ENCODE measurements around the gene C12orf56.

The C12orf56 gene, protein sequence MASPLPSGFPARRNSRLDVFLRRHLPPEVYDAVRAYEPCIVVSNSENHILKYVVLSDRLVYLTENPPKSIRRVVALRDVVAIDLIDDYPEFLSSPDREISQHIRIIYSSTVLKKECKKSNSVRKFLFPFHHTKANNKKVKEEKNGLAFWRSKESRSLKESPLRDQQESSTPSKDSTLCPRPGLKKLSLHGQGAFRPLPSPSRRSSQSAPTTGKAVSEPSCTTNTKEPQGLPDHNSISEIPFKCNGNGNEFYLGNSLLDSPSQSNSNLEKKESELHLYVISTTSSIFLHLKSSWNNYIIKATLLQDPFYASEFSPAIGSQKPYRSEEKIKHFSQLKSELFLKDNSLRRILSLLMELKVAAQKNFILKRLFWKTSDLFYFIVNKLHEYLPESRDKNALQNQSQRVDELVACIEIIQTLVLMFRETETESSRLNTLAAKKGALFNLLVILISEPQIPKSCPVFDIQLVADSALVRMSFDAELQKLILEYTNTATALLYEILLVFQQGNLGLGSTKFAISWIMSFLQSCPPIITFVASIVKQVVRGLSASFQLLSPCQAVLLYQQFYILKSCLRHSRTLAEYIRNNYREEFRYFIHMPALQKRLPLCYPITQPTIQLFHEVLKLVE

GRCh38 chr12:64390275-64390851 lies at the start of gene C12orf56:
C12orf56 (minus strand) TSS chr12:64390758; CDS start chr12:64390565, 193 bp downstream.
- peak; percentile 46 for DNase-seq (ENCODE audit: low read depth, low spot score)

GRCh38 chr12:64440100-64440499 lies 49.5 kb upstream of the C12orf56 start:
- no peak for DNase-seq (ENCODE audit: low read depth, low spot score)

DNA sequence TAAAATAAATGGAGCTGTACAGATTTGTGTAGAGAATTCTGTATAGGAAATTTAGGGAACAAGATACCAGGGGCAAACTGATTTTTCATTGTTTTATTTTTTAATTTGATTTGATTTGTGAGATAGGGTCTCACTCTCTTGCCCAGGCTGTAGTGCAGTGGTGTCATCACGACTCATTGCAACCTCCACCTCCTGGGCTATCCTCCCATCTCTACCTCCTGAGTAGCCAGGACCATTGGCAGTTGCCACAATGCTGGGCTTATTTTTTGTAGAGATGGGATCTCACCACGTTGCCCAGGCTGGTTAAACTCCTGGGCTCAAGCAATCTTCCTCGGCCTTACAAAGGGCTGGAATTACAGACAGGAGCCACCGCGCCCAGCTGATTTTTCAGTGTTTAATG lies 43.4 kb upstream of the C12orf56 start:
- no peak for DNase-seq (ENCODE audit: low read depth, low spot score)

DNA sequence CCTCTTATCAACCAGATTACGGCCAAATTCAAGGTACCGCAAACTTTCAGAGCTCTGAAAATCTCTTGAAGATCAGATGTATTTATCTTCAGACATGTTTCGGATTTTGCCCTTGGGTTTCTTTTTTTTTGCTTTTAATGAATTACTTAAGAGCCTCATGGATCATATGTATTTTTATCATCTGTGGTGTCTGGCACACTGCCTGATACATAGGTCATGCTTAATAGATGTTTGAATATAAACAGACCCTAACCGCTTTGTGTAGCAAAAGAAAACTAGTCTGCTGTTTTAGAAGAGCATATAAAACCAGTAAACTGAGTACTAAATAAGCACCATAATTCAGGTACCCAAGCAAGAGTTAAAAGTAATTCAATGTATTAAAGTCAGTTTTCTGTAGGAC lies 41.2 kb upstream of the C12orf56 start:
- DNase-seq (ENCODE audit: low read depth, low spot score): no peak

- no peak for DNase-seq (ENCODE audit: low read depth, low spot score)
These were observed 40.3 kb upstream of the C12orf56 start for GRCh38 chr12:64430886-64431285.

DNA sequence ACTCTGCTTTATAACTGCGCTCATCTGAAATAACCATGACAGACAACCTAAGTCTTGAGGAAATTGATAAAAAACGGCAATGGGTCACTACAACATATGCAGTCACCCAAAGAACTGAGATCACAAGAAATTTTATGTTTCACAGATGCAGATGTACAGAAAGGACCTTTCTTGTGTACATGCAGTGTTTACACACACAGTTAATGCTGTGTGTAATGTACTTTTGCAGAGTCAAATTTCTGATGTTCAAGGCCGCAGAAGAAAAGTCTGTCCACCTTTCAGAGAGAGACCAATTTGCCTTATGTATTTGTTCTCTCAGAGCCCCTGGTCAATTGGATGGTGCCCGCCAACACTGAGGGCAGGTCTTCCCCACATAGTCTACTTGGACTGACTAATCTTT lies 38.4 kb upstream of the C12orf56 start:
- no peak for DNase-seq (ENCODE audit: low read depth, low spot score)

DNA sequence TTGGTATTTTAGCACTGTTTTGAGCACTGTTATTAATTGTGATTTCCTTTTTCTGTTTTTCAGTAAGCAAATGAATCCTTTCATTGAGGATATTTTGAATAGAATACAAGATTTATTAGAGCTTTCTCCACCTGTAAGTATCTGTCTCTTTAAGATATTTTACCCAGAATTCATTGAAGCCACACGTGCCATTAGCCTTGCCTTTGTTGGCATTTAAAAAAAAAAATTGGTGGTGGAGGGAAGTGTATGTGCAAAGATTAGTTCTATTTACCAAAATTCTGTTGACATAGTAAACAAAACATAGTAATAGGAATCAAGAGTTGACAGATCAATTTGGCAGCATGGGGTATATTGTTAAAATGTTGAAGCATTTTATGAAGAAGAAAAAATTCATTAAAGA lies 37.4 kb upstream of the C12orf56 start:
- no peak for DNase-seq (ENCODE audit: low read depth, low spot score)

- DNase-seq (ENCODE audit: low read depth, low spot score): no peak
These were observed 29.1 kb upstream of the C12orf56 start for GRCh38 chr12:64419696-64420095.

GRCh38 chr12:64418209-64418608 lies 27.7 kb upstream of the C12orf56 start:
- no peak for DNase-seq (ENCODE audit: low read depth, low spot score)

DNA sequence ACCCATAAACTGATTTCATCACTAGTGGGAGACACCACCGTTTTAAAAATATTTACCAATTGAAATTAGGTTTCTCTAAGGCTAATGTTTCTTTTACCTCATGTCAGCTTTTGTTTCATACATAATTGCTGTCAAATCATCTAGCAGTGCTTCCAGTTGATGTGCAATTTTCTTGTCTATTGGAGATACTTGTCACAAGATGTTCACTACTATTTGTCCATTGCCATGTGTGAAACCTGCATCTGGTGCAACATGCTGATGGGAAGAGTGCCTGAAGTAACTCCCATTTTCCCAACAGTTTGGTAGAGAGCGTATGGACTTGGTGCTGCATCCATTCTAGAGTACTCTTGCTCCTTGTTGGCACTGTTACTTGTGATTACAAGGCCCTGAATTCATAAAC lies 23.3 kb upstream of the C12orf56 start:
- DNase-seq (ENCODE audit: low read depth, low spot score): no peak

GRCh38 chr12:64412459-64412858 lies 21.9 kb upstream of the C12orf56 start:
- peak; percentile 34 for DNase-seq (ENCODE audit: low read depth, low spot score)

GRCh38 chr12:64411427-64411826 lies 20.9 kb upstream of the C12orf56 start:
- DNase-seq (ENCODE audit: low read depth, low spot score): no peak

GRCh38 chr12:64407342-64408223 lies 17.0 kb upstream of the C12orf56 start:
- DNase-seq (ENCODE audit: low read depth, low spot score): no peak

- peak; percentile 82 for DNase-seq (ENCODE audit: low read depth, low spot score)
These were observed 14.1 kb upstream of the C12orf56 start for GRCh38 chr12:64404470-64405256.

DNA sequence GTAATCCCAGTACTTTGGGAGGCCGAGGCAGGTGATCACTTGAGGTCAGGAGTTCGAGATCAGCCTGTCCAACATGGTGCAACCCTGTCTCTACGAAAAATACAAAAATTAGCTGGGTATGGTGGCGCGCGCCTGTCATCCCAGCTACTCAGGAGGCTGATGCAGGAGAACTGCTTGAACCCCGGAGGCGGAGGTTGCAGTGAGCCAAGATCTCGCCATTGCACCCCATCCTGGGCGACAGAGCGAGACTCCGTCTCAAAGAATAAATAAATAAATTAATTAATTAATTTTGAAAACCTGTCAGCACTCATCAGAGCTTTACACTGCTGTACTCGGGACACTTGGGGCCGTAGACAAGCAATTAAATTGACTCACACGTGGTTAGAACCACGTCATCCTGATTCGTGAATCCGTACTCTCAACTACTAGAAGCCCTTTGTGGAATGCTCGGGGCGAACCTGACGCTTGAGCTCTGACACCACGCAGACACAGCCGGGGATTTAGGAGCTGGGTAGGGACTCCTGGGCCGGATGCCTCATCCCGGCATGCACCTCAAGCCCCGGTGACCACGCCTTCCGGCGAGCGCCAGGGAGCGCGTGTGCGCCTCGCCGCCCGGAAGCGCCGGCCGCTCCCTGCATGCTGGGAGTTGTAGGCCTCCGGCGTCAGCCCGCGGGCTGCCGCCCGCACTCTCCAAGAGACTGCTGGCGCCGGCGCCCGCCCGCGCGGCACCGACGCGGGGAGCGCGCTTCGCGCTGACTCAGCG lies 13.3 kb upstream of the C12orf56 start, which contains the start of gene XPOT:
Gene XPOT, plus strand, starts transcription at position 686 of the 763 bp plus-strand sequence. CDS start 5,644 bp downstream, outside the sequence.
- DNase-seq (ENCODE audit: low read depth, low spot score): peak; percentile 99

- no peak for DNase-seq (ENCODE audit: low read depth, low spot score)
These were observed 11.6 kb upstream of the C12orf56 start for GRCh38 chr12:64402181-64402580.

DNA sequence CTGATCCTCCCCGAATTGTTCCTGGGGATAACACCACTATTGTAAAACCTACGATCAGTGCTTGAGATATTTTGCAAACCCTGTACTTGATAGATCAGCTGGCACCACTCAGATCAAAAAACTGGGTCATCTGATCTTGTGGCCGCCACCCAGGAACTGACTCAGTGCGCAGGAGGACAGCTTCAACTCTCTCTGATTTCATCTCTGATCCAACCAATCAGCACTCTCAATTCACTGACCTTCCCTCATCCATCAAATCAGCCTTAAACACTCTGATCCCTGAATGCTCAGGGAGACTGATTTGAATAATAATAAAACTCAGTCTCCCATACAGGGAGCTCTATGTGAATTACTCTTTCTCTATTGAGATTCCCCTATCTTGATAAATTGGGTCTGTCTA lies 9.5 kb upstream of the C12orf56 start:
- peak; percentile 37 for DNase-seq (ENCODE audit: low read depth, low spot score)

DNA sequence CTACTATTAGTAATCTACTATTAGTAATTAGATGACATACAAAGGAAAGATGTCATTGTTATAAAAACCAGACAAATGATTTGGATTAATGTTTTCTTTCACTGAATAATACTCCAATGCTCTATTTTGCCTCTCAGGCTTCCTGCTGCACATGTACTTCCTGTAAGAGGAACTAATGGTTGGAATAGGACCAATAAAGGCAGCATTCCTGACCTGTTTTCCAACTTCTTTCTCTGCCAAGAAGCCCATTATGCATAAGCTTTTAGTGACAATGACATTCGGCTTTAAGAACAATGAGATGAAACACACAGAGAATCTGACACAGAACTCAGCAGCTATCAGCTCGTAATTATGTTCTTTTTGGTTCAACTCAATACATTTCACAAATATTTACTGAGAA lies 5.2 kb upstream of the C12orf56 start:
- peak; percentile 11 for DNase-seq (ENCODE audit: low read depth, low spot score)

GRCh38 chr12:64392221-64392620 lies 1.7 kb upstream of the C12orf56 start:
- peak; percentile 43 for DNase-seq (ENCODE audit: low read depth, low spot score)

DNA sequence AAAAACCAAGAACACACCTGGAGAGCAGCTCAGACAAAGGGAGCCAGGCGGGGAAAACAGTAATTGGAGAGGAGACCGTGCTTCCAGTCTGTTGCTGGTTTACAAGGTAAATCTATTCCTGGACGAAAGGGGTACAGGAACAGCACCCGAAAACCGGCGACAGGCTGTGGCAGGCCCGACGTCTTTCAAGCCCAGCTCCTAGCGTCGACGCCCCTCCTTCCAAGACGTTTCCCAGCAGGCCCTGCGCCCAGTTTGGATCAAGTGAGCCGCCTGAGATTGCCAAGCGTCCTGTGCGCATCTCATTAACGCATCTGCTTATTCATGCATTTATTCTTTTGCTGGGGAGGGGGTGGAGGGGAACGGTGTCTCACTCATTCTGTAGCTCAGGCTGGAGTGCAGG lies 1.4 kb downstream of the C12orf56 start:
- no peak for DNase-seq (ENCODE audit: low read depth, low spot score)
